Measurements from ENCODE around the gene DENND4B.

DNA sequence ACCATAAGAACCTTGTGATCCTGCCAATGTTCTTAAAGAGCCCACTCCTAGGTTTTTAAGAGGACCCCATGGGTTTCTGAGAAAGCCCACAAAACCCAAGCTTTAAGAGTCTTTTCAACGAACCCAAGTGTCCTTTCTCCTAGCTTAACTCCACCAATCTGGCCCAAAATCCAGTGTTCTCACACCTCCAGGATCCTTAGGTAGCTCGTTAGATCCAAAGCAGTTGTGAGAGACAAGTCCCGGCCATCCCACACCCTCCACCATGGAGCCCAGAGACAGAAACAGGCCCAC, 1.7 kb downstream of the DENND4B start:
- TF ChIP-seq, protein P1, sequence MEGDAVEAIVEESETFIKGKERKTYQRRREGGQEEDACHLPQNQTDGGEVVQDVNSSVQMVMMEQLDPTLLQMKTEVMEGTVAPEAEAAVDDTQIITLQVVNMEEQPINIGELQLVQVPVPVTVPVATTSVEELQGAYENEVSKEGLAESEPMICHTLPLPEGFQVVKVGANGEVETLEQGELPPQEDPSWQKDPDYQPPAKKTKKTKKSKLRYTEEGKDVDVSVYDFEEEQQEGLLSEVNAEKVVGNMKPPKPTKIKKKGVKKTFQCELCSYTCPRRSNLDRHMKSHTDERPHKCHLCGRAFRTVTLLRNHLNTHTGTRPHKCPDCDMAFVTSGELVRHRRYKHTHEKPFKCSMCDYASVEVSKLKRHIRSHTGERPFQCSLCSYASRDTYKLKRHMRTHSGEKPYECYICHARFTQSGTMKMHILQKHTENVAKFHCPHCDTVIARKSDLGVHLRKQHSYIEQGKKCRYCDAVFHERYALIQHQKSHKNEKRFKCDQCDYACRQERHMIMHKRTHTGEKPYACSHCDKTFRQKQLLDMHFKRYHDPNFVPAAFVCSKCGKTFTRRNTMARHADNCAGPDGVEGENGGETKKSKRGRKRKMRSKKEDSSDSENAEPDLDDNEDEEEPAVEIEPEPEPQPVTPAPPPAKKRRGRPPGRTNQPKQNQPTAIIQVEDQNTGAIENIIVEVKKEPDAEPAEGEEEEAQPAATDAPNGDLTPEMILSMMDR (conservative IDR thresholded peaks at IDR 0.05): no peak
- no peak for TF ChIP-seq EZH2 (IDR thresholded peaks at IDR 0.05; ENCODE audit: low read depth)
